Activated naive CD8-positive, alpha-beta T cell treated with anti-CD3 and anti-CD28 coated beads for 36 hours (primary cell): ENCODE results near the gene PPP2R2C. TPM values are rescaled to one million over a fixed set of nuclear protein-coding genes. Genes with fewer than 3 reads are reported as not detected.

Experiments used
- DNase-seq: peaks from one replicate; pipeline ENCODE4 v3.0.0; 2021
- H3K27ac Mint-ChIP-seq: one replicate; pipeline ENCODE4 v1.8.0; 2022; ENCODE audit warnings: mild to moderate bottlenecking, moderate library complexity, mixed read lengths
- H3K27me3 Mint-ChIP-seq: one replicate; pipeline ENCODE4 v1.8.0; 2022; ENCODE audit warnings: mild to moderate bottlenecking, mixed read lengths
- H3K36me3 Mint-ChIP-seq: one replicate; pipeline ENCODE4 v1.8.0; 2021; ENCODE audit warnings: mild to moderate bottlenecking, mixed read lengths
- H3K4me1 Mint-ChIP-seq: one replicate; pipeline ENCODE4 v1.8.0; 2021; ENCODE audit warnings: mixed read lengths
- H3K4me3 Mint-ChIP-seq: one replicate; pipeline ENCODE4 v1.8.0; 2022; ENCODE audit warnings: mild to moderate bottlenecking, moderate library complexity, mixed read lengths
- H3K9me3 Mint-ChIP-seq: one replicate; pipeline ENCODE4 v1.8.0; 2022; ENCODE audit warnings: mixed read lengths
- total RNA-seq, 2 experiments: library from RNA; stranded (reverse); gene quantifications; one replicate each; pipeline ENCODE4 v1.2.3, GENCODE V29; 2021

PPP2R2C gene
- total RNA-seq, 2 experiments from 2014 or later: not detected

DNA sequence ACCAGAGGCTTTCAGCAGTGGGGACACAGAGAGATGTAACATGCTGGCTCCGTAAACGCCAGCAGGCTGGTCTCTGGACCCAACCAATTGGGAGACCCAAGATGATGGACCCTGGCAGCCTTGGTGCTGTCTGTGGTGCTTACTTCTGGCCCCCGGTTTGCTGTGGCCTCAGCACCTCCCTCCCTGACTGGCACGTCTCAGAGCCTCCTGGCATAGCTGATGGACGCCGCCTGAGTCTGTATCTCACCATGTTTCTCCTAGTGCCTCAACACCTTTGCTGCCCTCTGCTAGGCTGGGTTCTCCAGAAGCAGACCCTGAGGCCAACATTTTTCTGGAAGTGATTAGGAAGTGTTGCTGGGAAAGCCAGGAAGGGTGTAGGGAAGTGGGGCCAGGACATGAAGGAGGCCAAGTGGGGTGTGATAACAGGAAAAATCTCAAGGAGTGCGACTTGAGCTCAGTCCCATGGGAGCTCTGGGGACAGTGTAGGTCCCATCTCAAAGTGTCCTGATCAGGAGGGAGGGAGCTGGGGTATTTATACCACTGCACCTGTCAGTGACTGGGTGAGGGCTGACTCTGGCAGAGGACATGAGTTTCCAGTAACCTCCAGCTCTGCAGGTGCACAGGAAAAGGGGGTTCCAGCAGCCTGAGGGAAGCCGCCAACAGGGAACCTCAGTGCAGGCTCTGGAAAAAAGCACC is 31.8 kb downstream of the PPP2R2C start:
- Mint-ChIP-seq H3K4me3 (no peak overlapping the region), H3K27me3 (peaks cover 4% of the 10 kb centered on the region), H3K36me3 (no peaks in the 10 kb centered on the region), H3K4me1 (no peaks in the 10 kb centered on the region), H3K9me3 (no peaks in the 10 kb centered on the region), H3K27ac (no peak overlapping the region)
- DNase-seq: no peak

DNA sequence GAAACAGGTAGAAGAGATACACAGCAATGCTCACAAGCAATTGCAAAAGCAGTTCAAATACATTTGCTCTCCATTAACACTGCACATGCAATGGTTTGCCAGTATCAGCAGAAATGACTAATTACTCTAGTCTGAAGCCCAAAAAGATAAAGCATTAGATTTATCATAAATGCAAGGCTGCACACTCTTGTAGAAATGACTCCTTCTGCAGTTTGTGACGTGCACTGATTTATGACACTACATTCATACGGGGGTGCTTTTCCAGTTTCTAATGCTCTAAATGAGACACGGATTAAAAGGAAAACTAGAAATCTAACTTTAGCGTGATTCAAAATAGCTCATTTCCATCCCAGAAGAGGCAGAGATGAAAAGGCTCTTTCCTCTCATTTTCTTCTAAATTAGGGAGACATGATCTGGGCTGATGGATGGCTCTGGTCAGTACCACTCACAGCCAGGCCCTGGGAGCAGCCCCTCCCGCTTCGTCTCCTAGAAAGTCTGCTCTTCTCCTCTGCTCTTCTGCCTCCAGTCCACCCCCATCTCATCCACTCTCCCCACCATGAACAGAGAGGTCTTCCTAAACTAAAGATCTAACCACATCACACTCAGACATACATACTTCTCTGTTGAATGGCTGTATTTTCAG is 33.2 kb downstream of the PPP2R2C start:
- peaks cover 6% of the 10 kb centered on the region for H3K9me3 Mint-ChIP-seq
- no peak overlapping the region for H3K27ac Mint-ChIP-seq
- H3K4me1 Mint-ChIP-seq: no peaks in the 10 kb centered on the region
- no peak for DNase-seq
- no peak overlapping the region for H3K4me3 Mint-ChIP-seq
- no peaks in the 10 kb centered on the region for H3K36me3 Mint-ChIP-seq
- H3K27me3 Mint-ChIP-seq: peaks cover 4% of the 10 kb centered on the region

- Mint-ChIP-seq H3K36me3 (no peaks in the 10 kb centered on the region), H3K27ac (no peak overlapping the region), H3K27me3 (peaks cover 4% of the 10 kb centered on the region), H3K4me3 (no peak overlapping the region), H3K4me1 (no peaks in the 10 kb centered on the region), H3K9me3 (peaks cover 6% of the 10 kb centered on the region)
- DNase-seq: no peak
These were observed 34.6 kb downstream of the PPP2R2C start for GRCh38 chr4:6437826-6438238.

DNA sequence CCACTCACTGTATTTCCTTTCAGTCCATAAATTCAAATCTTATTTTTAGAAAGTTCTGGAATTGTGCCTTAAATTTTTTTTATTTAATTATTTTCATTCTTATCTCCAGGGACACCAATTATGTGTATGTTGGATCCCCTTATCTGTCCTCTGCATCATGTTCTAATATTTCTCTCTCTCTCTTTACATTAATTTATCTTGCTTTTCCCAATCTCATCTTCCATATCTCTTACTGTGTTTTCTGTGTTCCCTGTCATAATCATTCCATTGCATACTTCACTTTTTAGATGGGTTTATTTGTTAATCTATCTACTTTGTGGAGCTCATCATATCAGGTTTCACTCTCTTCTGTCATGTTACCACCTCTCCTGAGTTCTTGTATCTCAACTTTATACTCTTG is 37.4 kb downstream of the PPP2R2C start:
- Mint-ChIP-seq H3K4me3 (no peak overlapping the region), H3K36me3 (no peaks in the 10 kb centered on the region), H3K4me1 (no peaks in the 10 kb centered on the region), H3K27me3 (peaks cover 3% of the 10 kb centered on the region), H3K9me3 (peaks cover 7% of the 10 kb centered on the region), H3K27ac (no peak overlapping the region)
- no peak for DNase-seq

DNA sequence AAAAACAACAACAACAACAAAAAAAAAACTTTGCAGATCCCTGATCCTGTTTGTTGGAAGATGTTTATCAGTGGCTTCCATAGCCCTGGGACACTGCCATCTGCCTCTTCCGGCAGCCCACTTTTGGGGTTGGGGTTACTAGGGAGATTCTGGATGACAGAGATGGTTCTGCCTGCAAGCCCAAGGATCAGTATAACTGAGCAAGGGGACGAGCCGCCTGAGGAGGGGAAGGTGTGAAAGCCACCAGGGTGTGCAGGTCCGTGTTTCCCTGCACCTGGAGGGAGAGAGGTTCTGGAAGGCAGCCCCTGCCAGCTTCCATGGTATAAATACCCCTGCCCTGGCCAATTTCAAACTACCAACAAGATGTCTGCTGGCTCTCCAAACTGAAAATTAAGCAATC is 41.5 kb downstream of the PPP2R2C start:
- H3K36me3 Mint-ChIP-seq: no peaks in the 10 kb centered on the region
- no peak overlapping the region for H3K27ac Mint-ChIP-seq
- peaks cover 3% of the 10 kb centered on the region for H3K27me3 Mint-ChIP-seq
- H3K4me3 Mint-ChIP-seq: no peak overlapping the region
- no peaks in the 10 kb centered on the region for H3K4me1 Mint-ChIP-seq
- H3K9me3 Mint-ChIP-seq: peaks cover 7% of the 10 kb centered on the region
- DNase-seq: no peak

DNA sequence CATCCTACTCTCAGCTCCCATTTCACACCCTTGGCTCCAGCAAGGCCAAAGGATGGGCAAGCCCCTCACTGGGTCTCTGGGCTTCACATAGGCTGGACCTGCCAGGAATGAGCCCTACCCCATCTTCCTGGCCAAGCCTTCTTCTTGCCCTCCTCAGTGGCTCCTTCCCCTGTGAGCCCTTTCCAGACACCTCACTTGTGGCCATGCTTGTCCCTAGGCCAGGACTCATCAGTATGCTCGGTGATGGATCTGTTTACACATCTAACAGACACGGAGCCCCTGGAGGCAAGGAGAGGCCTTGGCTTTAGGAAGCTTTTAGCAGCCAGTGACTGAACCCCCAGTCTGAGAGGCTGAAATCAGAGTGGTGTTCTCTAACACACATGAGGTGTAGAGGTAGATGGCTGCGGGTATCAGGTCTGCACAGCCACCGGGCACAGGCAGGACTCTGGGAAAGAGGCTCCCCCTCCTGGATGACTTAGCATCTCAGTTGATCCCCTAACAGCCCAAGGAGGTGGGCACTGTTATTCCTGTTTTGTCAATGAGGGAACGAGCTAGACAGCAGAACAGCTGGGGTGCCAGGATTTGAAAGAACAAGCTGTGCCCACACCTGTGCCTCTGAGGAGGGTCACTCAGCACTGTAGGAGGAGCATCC is 44.8 kb downstream of the PPP2R2C start:
- no peaks in the 10 kb centered on the region for H3K36me3 Mint-ChIP-seq
- H3K4me3 Mint-ChIP-seq: no peak overlapping the region
- H3K9me3 Mint-ChIP-seq: peaks cover 2% of the 10 kb centered on the region
- H3K4me1 Mint-ChIP-seq: no peaks in the 10 kb centered on the region
- peaks cover 3% of the 10 kb centered on the region for H3K27me3 Mint-ChIP-seq
- DNase-seq: no peak
- H3K27ac Mint-ChIP-seq: no peak overlapping the region

GRCh38 chr4:6426571-6427438 is 45.6 kb downstream of the PPP2R2C start:
- Mint-ChIP-seq H3K4me3 (no peak overlapping the region), H3K27ac (no peak overlapping the region), H3K36me3 (no peaks in the 10 kb centered on the region), H3K9me3 (no peaks in the 10 kb centered on the region), H3K4me1 (no peaks in the 10 kb centered on the region), H3K27me3 (no peaks in the 10 kb centered on the region)
- no peak for DNase-seq

DNA sequence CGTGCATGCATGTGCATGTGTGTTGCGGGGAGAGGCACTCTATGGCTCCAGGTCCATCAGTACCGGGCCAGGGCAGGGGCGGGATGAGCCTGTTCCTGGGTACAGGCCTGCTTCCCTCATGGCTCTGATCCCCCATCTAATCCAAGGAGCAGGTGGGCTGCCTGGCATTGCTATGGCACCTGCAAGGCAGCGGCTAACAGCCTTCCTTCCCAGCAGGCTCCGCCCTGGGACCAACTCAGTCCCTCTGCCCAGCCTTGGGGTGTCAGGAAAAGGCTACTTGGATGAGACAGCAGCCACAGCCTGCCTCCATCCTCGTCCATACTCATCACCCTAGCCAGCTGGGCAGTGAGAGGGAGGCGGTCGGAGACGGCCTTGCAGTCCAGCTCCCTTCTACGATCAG is 46.5 kb downstream of the PPP2R2C start:
- Mint-ChIP-seq H3K27ac (no peak overlapping the region), H3K27me3 (no peaks in the 10 kb centered on the region), H3K4me3 (no peak overlapping the region), H3K9me3 (no peaks in the 10 kb centered on the region), H3K4me1 (no peaks in the 10 kb centered on the region), H3K36me3 (no peaks in the 10 kb centered on the region)
- no peak for DNase-seq

GRCh38 chr4:6425336-6425735 is 47.1 kb downstream of the PPP2R2C start:
- H3K27ac Mint-ChIP-seq: no peak overlapping the region

GRCh38 chr4:6424425-6424824 is 48.0 kb downstream of the PPP2R2C start:
- H3K4me3 Mint-ChIP-seq: no peak overlapping the region
- DNase-seq: no peak
- no peaks in the 10 kb centered on the region for H3K9me3 Mint-ChIP-seq
- H3K27ac Mint-ChIP-seq: no peak overlapping the region
- no peaks in the 10 kb centered on the region for H3K4me1 Mint-ChIP-seq
- H3K27me3 Mint-ChIP-seq: no peaks in the 10 kb centered on the region
- H3K36me3 Mint-ChIP-seq: no peaks in the 10 kb centered on the region

More at GRCh38 chr4:6425336-6425735, 47.1 kb downstream of the PPP2R2C start:
- no peaks in the 10 kb centered on the region for H3K36me3 Mint-ChIP-seq
- H3K27me3 Mint-ChIP-seq: no peaks in the 10 kb centered on the region
- H3K4me1 Mint-ChIP-seq: no peaks in the 10 kb centered on the region
- H3K4me3 Mint-ChIP-seq: no peak overlapping the region
- no peaks in the 10 kb centered on the region for H3K9me3 Mint-ChIP-seq
- no peak for DNase-seq

- Mint-ChIP-seq H3K4me1 (no peaks in the 10 kb centered on the region), H3K4me3 (no peak overlapping the region), H3K9me3 (no peaks in the 10 kb centered on the region), H3K36me3 (no peaks in the 10 kb centered on the region), H3K27me3 (no peaks in the 10 kb centered on the region), H3K27ac (no peak overlapping the region)
- DNase-seq: no peak
These were observed 48.8 kb downstream of the PPP2R2C start for GRCh38 chr4:6423575-6423974.

- no peaks in the 10 kb centered on the region for H3K4me1 Mint-ChIP-seq
- no peaks in the 10 kb centered on the region for H3K36me3 Mint-ChIP-seq
- no peak for DNase-seq
- H3K27me3 Mint-ChIP-seq: peaks cover 3% of the 10 kb centered on the region
- H3K4me3 Mint-ChIP-seq: no peak overlapping the region
- no peak overlapping the region for H3K27ac Mint-ChIP-seq
- H3K9me3 Mint-ChIP-seq: no peaks in the 10 kb centered on the region
These were observed 49.5 kb downstream of the PPP2R2C start for GRCh38 chr4:6422866-6423265.

DNA sequence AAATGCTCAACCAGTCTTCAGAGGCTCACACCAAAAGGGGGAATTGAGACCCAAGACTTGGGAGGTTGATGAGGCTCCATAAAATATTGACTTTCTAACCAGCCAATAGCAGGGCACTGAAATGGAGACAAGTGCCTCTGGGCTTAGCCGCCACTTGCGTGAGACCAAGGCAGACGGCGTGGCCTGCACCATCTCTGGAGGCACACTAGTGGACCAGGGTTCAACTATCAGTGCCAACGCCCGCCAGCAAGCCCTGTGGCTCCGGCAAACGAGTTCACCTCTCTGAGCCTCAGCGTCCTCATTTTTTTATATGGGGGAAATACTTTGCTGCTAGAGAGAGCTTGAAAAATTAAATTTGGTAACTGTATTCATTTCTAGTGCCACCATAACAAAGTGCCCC is 50.3 kb downstream of the PPP2R2C start:
- Mint-ChIP-seq H3K9me3 (no peaks in the 10 kb centered on the region), H3K4me3 (no peak overlapping the region), H3K4me1 (no peaks in the 10 kb centered on the region), H3K27me3 (peaks cover 3% of the 10 kb centered on the region), H3K36me3 (no peaks in the 10 kb centered on the region), H3K27ac (no peak overlapping the region)
- DNase-seq: no peak

GRCh38 chr4:6421397-6421796 is 51.0 kb downstream of the PPP2R2C start:
- H3K36me3 Mint-ChIP-seq: no peaks in the 10 kb centered on the region
- no peak for DNase-seq
- peaks cover 3% of the 10 kb centered on the region for H3K27me3 Mint-ChIP-seq
- H3K4me1 Mint-ChIP-seq: no peaks in the 10 kb centered on the region
- H3K27ac Mint-ChIP-seq: no peak overlapping the region
- no peak overlapping the region for H3K4me3 Mint-ChIP-seq
- H3K9me3 Mint-ChIP-seq: no peaks in the 10 kb centered on the region

- Mint-ChIP-seq H3K4me3 (no peak overlapping the region), H3K36me3 (no peaks in the 10 kb centered on the region), H3K27me3 (peaks cover 5% of the 10 kb centered on the region), H3K4me1 (no peaks in the 10 kb centered on the region), H3K27ac (no peak overlapping the region), H3K9me3 (no peaks in the 10 kb centered on the region)
- no peak for DNase-seq
These were observed 51.4 kb downstream of the PPP2R2C start for GRCh38 chr4:6420972-6421371.
